ENCODE data around the gene RAD21L1.
"Not testable (repeated sequence)": the region's sequence is repeated elsewhere in the genome, so short reads cannot be mapped to it uniquely, and the experiment has no call there.

The RAD21L1 gene

GRCh38 chr20:1224205-1224890 lies 1.5 kb upstream of the RAD21L1 start:
- DNase-seq (ENCODE audit: low read depth in 1 of 2, low spot score in 1 of 2): no peak

- DNase-seq (ENCODE audit: low read depth in 1 of 2, low spot score in 1 of 2): no peak
Observed at GRCh38 chr20:1225263-1225782, 521 bp upstream of the RAD21L1 start.

GRCh38 chr20:1229541-1229940 lies 3.7 kb downstream of the RAD21L1 start:
- no peak for DNase-seq (ENCODE audit: low read depth in 1 of 2, low spot score in 1 of 2)

GRCh38 chr20:1232286-1233111 lies 6.7 kb downstream of the RAD21L1 start:
- no peak for DNase-seq (ENCODE audit: low read depth in 1 of 2, low spot score in 1 of 2)

- DNase-seq (ENCODE audit: low read depth in 1 of 2, low spot score in 1 of 2): no peak
Observed at GRCh38 chr20:1240549-1240948, 14.7 kb downstream of the RAD21L1 start.

- no peak for DNase-seq (ENCODE audit: low read depth in 1 of 2, low spot score in 1 of 2)
Observed at GRCh38 chr20:1241456-1241855, 15.6 kb downstream of the RAD21L1 start.

- DNase-seq (ENCODE audit: low read depth in 1 of 2, low spot score in 1 of 2): no peak
Observed at GRCh38 chr20:1242099-1242498, 16.3 kb downstream of the RAD21L1 start.

- no peak for DNase-seq (ENCODE audit: low read depth in 1 of 2, low spot score in 1 of 2)
Observed at GRCh38 chr20:1242530-1242929, 16.7 kb downstream of the RAD21L1 start.

GRCh38 chr20:1245578-1245977 lies 19.7 kb downstream of the RAD21L1 start:
- DNase-seq (ENCODE audit: low read depth in 1 of 2, low spot score in 1 of 2): no peak

DNA sequence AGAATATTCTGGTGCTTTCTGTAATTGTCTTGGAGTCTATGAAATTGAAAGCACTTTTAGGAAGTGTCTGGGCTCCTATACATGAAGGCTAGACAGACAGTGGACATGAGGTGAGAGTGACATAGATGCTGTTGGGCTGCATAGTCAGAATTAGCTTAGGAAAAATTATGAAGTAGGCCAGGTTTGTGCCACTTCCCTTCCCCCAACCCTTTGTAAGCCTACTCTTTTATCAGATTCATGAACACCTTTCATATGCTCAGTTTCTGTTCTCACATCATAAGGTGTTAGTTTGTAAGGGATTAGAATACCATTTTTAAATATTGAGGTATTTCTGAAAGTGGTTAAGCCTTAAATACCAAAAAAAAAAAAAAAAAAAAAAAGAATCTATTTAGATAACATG lies 21.8 kb downstream of the RAD21L1 start:
- DNase-seq (ENCODE audit: low read depth in 1 of 2, low spot score in 1 of 2): no peak

DNA sequence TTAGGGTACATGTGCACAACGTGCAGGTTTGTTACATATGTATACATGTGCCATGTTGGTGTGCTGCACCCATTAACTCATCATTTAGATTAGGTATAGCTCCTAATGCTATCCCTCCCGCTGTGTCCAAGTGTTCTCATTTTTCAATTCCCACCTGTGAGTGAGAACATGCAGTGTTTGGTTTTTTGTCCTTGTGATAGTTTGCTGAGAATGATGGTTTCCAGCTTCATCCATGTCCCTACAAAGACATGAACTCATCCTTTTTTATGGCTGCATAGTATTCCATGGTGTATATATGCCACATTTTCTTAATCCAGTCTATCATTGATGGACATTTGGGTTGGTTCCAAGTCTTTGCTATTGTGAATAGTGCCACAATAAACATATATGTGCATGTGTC lies 24.4 kb downstream of the RAD21L1 start:
- DNase-seq (ENCODE audit: low read depth in 1 of 2, low spot score in 1 of 2): not testable (repeated sequence)

DNA sequence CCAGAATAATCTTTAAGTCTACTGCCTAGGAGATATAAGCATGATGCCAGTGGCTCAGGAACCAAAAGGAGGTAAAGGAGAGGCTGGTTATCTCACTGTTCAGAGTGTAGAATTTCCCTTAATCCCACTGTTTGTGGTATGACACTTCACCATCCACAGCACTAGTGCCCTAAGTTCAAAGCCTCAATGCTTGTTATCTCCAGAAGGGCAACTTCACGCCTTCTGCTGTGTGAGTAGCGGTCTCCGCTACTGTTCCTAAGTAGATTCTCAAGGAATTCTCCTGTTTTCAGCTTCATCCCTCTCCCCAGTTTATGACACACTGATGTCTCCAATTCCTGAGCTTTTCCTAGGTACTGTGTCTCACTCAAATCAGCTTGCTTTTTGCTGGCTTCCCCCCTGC lies 26.6 kb downstream of the RAD21L1 start:
- DNase-seq (ENCODE audit: low read depth in 1 of 2, low spot score in 1 of 2): no peak

DNA sequence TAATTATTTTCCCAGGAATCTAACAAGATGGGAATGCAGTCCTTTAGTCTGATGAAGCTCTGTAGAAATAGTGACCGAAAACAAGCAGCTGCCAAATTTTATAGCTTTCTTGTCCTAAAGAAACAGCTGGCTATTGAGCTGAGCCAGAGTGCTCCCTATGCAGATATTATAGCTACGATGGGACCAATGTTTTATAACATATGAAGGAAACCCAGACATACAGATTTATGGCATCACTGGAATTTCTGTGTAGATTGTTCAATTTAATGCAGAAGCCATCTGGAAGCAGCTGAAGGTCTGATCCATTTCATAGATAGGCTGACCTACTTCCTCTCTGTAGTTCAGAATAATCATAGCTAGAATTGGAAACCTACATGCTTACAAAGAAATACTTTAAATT lies 28.4 kb downstream of the RAD21L1 start:
- no peak for DNase-seq (ENCODE audit: low read depth in 1 of 2, low spot score in 1 of 2)

DNA sequence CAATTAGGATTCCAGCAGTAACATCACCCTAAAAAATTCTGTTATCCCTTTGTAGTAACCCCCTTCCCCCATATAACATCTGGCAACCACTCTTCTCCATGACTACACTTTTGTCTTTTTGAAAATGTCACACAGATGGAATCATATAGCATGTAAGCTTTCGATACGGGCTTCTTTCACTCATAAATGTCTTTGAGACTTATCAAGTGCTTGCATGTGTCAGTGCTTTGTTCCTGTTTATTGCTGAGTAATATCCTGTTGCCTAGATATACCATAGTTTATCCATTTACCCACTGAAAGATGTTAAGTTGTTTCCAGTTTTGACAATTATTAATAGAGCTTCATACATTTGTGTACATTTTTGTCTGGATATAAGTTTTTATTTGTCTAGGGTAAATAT lies 29.8 kb downstream of the RAD21L1 start:
- no peak for DNase-seq (ENCODE audit: low read depth in 1 of 2, low spot score in 1 of 2)

DNA sequence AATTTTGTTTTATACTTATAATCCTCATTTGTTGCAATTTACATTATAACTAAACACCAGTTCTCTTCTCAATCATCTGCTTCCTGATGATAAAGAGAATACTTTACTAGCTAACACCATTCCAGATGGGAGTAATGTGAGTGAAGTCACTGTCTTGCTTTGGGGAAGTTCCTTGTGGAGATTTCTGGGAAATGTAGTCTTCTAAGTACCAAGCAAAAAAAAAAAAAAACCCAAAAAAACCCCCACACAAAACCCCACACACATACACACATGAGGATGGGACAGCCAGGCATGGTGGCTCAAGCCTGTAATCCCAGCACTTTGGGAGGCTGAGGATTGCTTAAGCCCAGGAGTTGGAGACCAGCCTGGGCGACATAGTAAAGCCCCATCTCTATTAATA lies 38.0 kb downstream of the RAD21L1 start:
- DNase-seq (ENCODE audit: low read depth in 1 of 2, low spot score in 1 of 2): no peak

- DNase-seq (ENCODE audit: low read depth in 1 of 2, low spot score in 1 of 2): no peak
Observed at GRCh38 chr20:1264727-1265126, 38.9 kb downstream of the RAD21L1 start.

DNA sequence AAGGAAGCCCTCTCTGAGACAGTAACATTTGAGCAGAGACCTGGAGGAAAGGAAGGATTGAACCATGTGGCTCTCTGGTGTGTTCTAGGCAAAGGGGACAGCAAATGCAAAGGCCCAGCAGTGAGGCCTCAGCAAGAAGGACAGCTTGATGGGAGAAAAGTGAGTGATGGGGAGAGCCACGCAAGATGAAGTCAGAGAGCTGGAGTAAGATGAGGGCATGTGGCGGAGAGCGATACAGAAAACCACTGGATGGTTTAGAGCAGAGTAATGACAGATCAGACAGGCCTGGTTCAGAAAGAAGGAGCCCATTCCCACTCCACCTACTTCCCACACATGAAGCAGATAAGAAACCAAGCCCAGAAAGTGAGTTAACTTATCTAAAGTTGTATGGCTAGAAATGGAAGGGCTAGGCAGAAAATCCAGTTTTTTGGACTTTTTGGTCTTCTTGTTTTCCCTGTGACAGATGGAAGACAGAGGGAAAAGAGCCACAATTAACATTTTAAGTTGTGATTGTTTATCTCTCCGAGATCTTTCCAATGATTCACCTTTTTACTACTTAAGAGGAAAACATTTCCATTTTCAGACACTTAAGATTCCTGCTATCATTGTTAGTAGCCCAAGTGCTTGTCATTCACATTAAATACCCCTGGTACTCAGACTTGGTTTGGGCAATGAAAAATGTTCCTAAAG lies 39.5 kb downstream of the RAD21L1 start:
- DNase-seq (ENCODE audit: low read depth in 1 of 2, low spot score in 1 of 2): no peak

- DNase-seq (ENCODE audit: low read depth in 1 of 2, low spot score in 1 of 2): no peak
Observed at GRCh38 chr20:1265916-1266166, 40.0 kb downstream of the RAD21L1 start.

DNA sequence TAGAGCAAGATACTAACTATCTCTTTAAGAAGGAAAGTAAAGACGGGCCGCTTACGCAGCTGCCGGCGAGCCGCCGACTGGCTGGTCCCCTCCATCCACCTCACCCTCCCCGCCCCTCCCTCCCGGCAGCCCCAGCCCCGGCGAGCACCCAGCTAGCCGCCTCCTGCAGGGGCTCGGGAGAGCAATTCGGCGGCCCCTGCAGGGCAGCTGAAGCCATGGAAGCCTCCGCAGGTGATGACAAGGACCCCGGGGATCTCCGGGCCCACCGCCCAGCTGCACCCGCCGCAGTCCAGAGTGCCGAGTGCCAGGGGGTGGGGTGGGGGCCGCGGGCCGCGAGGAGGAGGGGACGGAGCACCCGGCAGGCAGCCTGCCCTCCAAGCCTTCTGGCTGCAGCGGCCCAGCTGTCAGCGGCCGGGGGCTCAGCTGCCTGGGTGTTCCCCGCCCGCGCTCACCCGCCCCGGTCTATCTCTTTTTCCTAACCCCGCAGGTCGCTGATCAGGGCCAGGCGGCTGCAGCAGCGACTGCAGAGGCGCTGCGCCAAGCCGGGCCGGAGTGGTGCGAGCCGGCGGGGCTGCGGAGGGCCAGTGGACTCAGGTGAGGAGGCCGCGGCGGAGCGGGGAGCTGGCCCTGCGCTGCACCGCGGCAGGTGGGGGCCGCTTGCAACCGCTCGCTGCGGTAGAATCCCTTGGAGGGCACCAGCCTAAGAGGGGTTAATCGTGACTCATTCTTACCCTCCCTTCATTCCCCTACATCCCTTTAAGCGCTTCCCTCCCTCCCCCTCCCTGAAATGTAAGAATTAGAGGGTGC lies 40.5 kb downstream of the RAD21L1 start, which contains the start of gene SNPH:
Gene SNPH, plus strand, starts transcription at position 128 of the 807 bp plus-strand sequence. CDS start 29,946 bp downstream, outside the sequence.
- peak; percentile 44 to 58 for DNase-seq (ENCODE audit: low read depth in 1 of 2, low spot score in 1 of 2)

DNA sequence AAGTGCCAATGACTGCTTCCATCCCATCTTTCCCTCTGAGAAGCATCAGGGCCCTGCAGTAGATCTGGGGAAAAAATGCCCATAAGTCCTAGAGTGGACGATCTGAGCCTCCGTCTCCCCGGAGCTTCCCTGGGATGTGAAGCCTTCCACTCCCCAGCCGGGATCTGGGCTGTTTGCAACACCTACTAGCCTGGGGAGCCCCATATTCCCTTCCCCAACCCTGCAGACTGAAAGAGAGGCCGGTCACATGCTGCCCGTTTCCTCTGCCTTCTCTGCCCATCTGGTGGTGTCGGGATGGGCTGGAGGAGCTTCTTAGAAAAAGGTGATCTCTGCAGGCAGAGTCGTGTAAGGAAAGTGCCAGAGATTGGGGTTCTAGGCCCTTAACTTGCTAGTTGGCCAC lies 41.3 kb downstream of the RAD21L1 start:
- DNase-seq (ENCODE audit: low read depth in 1 of 2, low spot score in 1 of 2): no peak

- DNase-seq (ENCODE audit: low read depth in 1 of 2, low spot score in 1 of 2): no peak
Observed at GRCh38 chr20:1267809-1268374, 42.0 kb downstream of the RAD21L1 start.
